ENCODE results near the gene AGBL4. TPM values are rescaled to one million over a fixed set of nuclear protein-coding genes. Genes with fewer than 3 reads are reported as not detected.
A peak's percentile ranks its signal among the peaks of the same experiment; 100 is the strongest.

Gene AGBL4
- total RNA-seq, 1 experiment from 2014 or later, result not detected

DNA sequence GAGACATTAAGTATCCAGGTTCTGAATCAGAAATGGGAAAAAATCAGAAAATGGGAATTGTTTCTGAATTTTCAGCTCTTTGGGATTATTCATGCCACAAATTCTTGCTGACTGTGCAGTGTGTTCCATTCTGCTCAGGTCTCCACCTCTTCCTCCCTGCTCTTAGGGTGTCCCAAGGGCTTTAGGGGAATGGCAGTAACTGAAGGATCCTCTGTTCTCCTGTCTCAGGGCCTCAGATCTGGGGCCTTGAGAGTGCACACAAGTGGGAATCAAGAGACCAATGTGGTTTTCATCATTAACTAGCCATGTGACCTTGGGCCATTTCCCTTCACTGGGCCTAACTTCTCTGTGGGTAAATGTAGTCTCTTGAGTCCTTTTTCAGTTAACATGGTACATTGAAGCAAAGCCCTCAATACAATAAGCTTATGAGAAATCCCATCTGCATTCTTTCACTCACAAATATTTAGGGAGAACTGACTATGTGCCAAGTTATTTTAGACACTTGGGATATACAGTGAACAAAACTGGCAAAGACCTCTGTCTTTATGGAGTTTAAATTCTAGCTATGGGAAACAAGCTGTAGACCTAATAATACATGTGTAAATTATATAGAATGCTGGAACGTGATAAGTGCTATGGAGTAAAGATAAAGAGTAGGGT, 1476.1 kb downstream of the AGBL4 start:
- POLR2A ChIA-PET, result no interaction called here
- Mint-ChIP-seq H3K9me3 (ENCODE audit: unreplicated experiment) (no peaks in the 10 kb centered on the region), H3K36me3 (ENCODE audit: insufficient read depth, unreplicated experiment) (no peaks in the 10 kb centered on the region), H3K27ac (ENCODE audit: unreplicated experiment) (no peak overlapping the region), H3K4me3 (ENCODE audit: unreplicated experiment) (no peak overlapping the region), H3K27me3 (ENCODE audit: insufficient read depth, unreplicated experiment) (peaks cover 35% of the 10 kb centered on the region), H3K4me1 (ENCODE audit: low read depth, unreplicated experiment) (no peaks in the 10 kb centered on the region)
- BruUV-seq (replicated peaks), result no TSS peak
- CTCF ChIA-PET, result no interaction called here
- intact Hi-C loops (cut with micrococcal nuclease; ENCODE audit: unreplicated experiment), result no loop called here
- Histone ChIP-seq H3K36me3 (ENCODE audit: control insufficient read depth, insufficient read depth, low read length) (no peaks in the 10 kb centered on the region), H3K4me1 (no peaks in the 10 kb centered on the region), H3K27me3 (replicated peaks; ENCODE audit: control insufficient read depth, insufficient read depth, low read length) (no peaks in the 10 kb centered on the region), H3K9me3 (no peaks in the 10 kb centered on the region), H3K4me3 (ENCODE audit: low read depth, low read length) (no peak overlapping the region)
- no peak for DNase-seq
- TF ChIP-seq, protein P1, sequence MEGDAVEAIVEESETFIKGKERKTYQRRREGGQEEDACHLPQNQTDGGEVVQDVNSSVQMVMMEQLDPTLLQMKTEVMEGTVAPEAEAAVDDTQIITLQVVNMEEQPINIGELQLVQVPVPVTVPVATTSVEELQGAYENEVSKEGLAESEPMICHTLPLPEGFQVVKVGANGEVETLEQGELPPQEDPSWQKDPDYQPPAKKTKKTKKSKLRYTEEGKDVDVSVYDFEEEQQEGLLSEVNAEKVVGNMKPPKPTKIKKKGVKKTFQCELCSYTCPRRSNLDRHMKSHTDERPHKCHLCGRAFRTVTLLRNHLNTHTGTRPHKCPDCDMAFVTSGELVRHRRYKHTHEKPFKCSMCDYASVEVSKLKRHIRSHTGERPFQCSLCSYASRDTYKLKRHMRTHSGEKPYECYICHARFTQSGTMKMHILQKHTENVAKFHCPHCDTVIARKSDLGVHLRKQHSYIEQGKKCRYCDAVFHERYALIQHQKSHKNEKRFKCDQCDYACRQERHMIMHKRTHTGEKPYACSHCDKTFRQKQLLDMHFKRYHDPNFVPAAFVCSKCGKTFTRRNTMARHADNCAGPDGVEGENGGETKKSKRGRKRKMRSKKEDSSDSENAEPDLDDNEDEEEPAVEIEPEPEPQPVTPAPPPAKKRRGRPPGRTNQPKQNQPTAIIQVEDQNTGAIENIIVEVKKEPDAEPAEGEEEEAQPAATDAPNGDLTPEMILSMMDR (IDR thresholded peaks at IDR 0.05; ENCODE audit: insufficient read depth in 1 of 2, low read depth in 1 of 2, low read length in 1 of 2, severe bottlenecking in 1 of 2, unreplicated experiment in 1 of 2), result no peak

DNA sequence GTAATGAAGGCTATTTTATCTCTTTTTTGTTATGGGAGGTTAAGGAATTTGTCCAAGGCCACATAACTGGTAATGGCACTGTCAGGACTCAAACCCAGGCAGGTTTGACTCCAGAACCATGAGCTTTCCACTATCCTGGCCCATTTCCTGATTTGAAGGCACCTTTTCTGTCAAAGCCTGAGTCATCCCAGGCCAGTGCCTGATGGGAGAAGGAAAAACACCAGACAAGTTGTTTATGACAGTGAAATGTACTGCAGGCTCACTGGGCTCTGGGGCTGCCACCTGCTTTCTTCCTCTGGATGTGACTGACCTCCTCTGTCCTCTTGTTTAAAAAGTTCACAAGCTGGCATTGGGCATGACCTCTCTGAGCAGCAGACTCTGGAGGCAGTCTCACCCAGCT, 1479.9 kb downstream of the AGBL4 start:
- intact Hi-C loops (cut with micrococcal nuclease; ENCODE audit: unreplicated experiment), result no loop called here
- peaks cover 12% of the 10 kb centered on the region for H3K4me1 Mint-ChIP-seq (ENCODE audit: low read depth, unreplicated experiment)
- CTCF ChIA-PET, result no interaction called here
- no peak overlapping the region for H3K4me3 Mint-ChIP-seq (ENCODE audit: unreplicated experiment)
- peaks cover 26% of the 10 kb centered on the region for H3K27me3 Mint-ChIP-seq (ENCODE audit: insufficient read depth, unreplicated experiment)
- TF ChIP-seq, protein P1 (IDR thresholded peaks at IDR 0.05; ENCODE audit: insufficient read depth in 1 of 2, low read depth in 1 of 2, low read length in 1 of 2, severe bottlenecking in 1 of 2, unreplicated experiment in 1 of 2), result no peak
- H3K27ac Mint-ChIP-seq (ENCODE audit: unreplicated experiment), result no peak overlapping the region
- no peaks in the 10 kb centered on the region for H3K9me3 ChIP-seq
- no peak for DNase-seq
- POLR2A ChIA-PET, result no interaction called here
- H3K4me1 ChIP-seq, result no peaks in the 10 kb centered on the region
- BruUV-seq (replicated peaks), result no TSS peak
- no peaks in the 10 kb centered on the region; the same call in 1 of the 2 replicates for H3K27me3 ChIP-seq (replicated peaks; ENCODE audit: control insufficient read depth, insufficient read depth, low read length)
- no peaks in the 10 kb centered on the region for H3K36me3 Mint-ChIP-seq (ENCODE audit: insufficient read depth, unreplicated experiment)
- no peak overlapping the region for H3K4me3 ChIP-seq (ENCODE audit: low read depth, low read length)
- no peaks in the 10 kb centered on the region for H3K36me3 ChIP-seq (ENCODE audit: control insufficient read depth, insufficient read depth, low read length)
- no peaks in the 10 kb centered on the region for H3K9me3 Mint-ChIP-seq (ENCODE audit: unreplicated experiment)

DNA sequence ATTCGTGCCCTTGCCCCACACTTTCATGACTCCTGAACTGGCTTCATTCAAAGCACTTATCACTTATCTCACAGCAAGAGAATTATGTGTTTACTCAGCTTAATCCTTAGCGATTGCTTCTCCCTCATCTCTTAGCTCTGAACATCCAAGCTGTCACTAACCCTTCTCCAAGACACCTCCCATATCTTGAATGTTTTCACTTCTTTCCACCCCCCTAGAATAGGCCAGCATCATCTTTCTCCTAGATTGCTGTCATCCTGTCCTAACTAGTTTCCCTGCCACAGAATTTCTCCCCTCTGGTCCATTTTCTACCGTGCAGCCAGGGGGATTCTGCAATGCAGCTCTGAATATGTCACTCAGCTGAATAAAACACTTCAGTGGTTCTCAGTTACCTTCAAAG, 1483.2 kb downstream of the AGBL4 start:
- Mint-ChIP-seq H3K9me3 (ENCODE audit: unreplicated experiment) (no peaks in the 10 kb centered on the region), H3K4me3 (ENCODE audit: unreplicated experiment) (no peak overlapping the region)
- H3K27me3 ChIP-seq (replicated peaks; ENCODE audit: control insufficient read depth, insufficient read depth, low read length), result no peaks in the 10 kb centered on the region; the same call in 1 of the 2 replicates

More for the DNA sequence above, 1483.2 kb downstream of the AGBL4 start:
- no peaks in the 10 kb centered on the region for H3K9me3 ChIP-seq
- intact Hi-C loops (cut with micrococcal nuclease; ENCODE audit: unreplicated experiment), result no loop called here
- TF ChIP-seq, protein P1 (IDR thresholded peaks at IDR 0.05; ENCODE audit: insufficient read depth in 1 of 2, low read depth in 1 of 2, low read length in 1 of 2, severe bottlenecking in 1 of 2, unreplicated experiment in 1 of 2), result no peak
- H3K4me3 ChIP-seq (ENCODE audit: low read depth, low read length), result no peak overlapping the region
- H3K4me1 ChIP-seq, result no peaks in the 10 kb centered on the region
- ChIA-PET CTCF (interaction anchor here (0.9 kb wide), 1 partner anchor 43 kb away, joined by 3 read pairs; no protein-coding TSS in a partner anchor), POLR2A (interaction anchor here (0.5 kb wide), 1 partner anchor 69 kb away, joined by 4 read pairs; the partner anchor contains the start of gene SPATA6)
- peak in 1 of 2 experiments; percentile 0 for DNase-seq
- no TSS peak for BruUV-seq (replicated peaks)
- no peaks in the 10 kb centered on the region for H3K36me3 ChIP-seq (ENCODE audit: control insufficient read depth, insufficient read depth, low read length)
- Mint-ChIP-seq H3K36me3 (ENCODE audit: insufficient read depth, unreplicated experiment) (no peaks in the 10 kb centered on the region), H3K4me1 (ENCODE audit: low read depth, unreplicated experiment) (peaks cover 12% of the 10 kb centered on the region), H3K27me3 (ENCODE audit: insufficient read depth, unreplicated experiment) (peaks cover 18% of the 10 kb centered on the region), H3K27ac (ENCODE audit: unreplicated experiment) (no peak overlapping the region)
